ENCODE data around the gene NDFIP2. TPM values are rescaled to one million over a fixed set of nuclear protein-coding genes. Genes with fewer than 3 reads are reported as not detected.

Gene NDFIP2
- total RNA-seq, 1 experiment from 2014 or later: 31.0 TPM

- H4K8ac ChIP-seq (replicated peaks; ENCODE audit: insufficient read length, low read depth, low read length): no peak overlapping the region
- Mint-ChIP-seq H3K27ac (no peak overlapping the region), H3K4me1 (no peaks in the 10 kb centered on the region), H3K27me3 (ENCODE audit: low read depth) (no peaks in the 10 kb centered on the region; the same call in 1 of the 2 replicates), H3K4me3 (no peak overlapping the region), H3K9me3 (no peaks in the 10 kb centered on the region), H3K36me3 (ENCODE audit: insufficient read depth in 1 of 3, low read depth in 3 of 3) (no peaks in the 10 kb centered on the region)
- no peak overlapping the region for H3K27ac ChIP-seq (ENCODE audit: insufficient read length, low read depth, low read length)
- no peaks in the 10 kb centered on the region for H3K23me2 ChIP-seq (ENCODE audit: insufficient read length, low read depth, low read length, poor library complexity, severe bottlenecking)
- no peaks in the 10 kb centered on the region for H3K27me3 ChIP-seq (ENCODE audit: insufficient read depth, low read length)
- H2AK5ac ChIP-seq (ENCODE audit: insufficient read length, low read length): no peak overlapping the region
- no peak overlapping the region for H3K14ac ChIP-seq (ENCODE audit: insufficient read depth, low read length)
- H2BK20ac ChIP-seq (ENCODE audit: low read depth, low read length, poor library complexity, severe bottlenecking): no peak overlapping the region
- no peak overlapping the region for H2BK15ac ChIP-seq (ENCODE audit: low read depth, low read length)
- no peaks in the 10 kb centered on the region for H3K79me2 ChIP-seq (ENCODE audit: insufficient read depth, low read length)
- no peak overlapping the region for H3K18ac ChIP-seq (ENCODE audit: insufficient read length, low read depth, low read length)
- no peaks in the 10 kb centered on the region for H3K9me3 ChIP-seq (ENCODE audit: control insufficient read depth, low read depth, low read length)
- no peak overlapping the region for H3K23ac ChIP-seq (ENCODE audit: insufficient read length, low read depth, low read length)
- no peaks in the 10 kb centered on the region for H4K20me1 ChIP-seq (ENCODE audit: control insufficient read depth, insufficient read depth, insufficient read length)
- no peak overlapping the region for H2BK5ac ChIP-seq (ENCODE audit: insufficient read length, low read length)
- no peak overlapping the region for H3K4ac ChIP-seq (ENCODE audit: low read depth, low read length)
- no peak overlapping the region for H2BK120ac ChIP-seq (ENCODE audit: low read depth, low read length, poor library complexity, severe bottlenecking)
- no peak overlapping the region for H3K4me2 ChIP-seq (ENCODE audit: insufficient read depth, insufficient read length, low read length)
- no peak for TF ChIP-seq CTCF (conservative IDR thresholded peaks at IDR 0.05)
- no peak overlapping the region for H2AFZ ChIP-seq (ENCODE audit: low read length)
- no peaks in the 10 kb centered on the region for H3K79me1 ChIP-seq (ENCODE audit: insufficient read depth, low read depth, low read length, poor library complexity, severe bottlenecking)
- no peak overlapping the region for H3K9ac ChIP-seq (ENCODE audit: extremely low read depth, insufficient read length, low read length)
- no peak overlapping the region for H4K91ac ChIP-seq (ENCODE audit: insufficient read length, low read depth, low read length)
- H3K4me1 ChIP-seq (ENCODE audit: insufficient read depth, low read length): no peaks in the 10 kb centered on the region
- no peak overlapping the region for H3K56ac ChIP-seq (ENCODE audit: insufficient read length, low read depth, low read length)
- no peak overlapping the region for H4K5ac ChIP-seq (ENCODE audit: insufficient read length, low read depth, low read length)
- no peak for DNase-seq
- no CpG with 5 or more reads among the region's 6 CpGs for WGBS (ENCODE audit: extremely low coverage, insufficient read length, low lambda C conversion rate)
- no peak overlapping the region for H3T11ph ChIP-seq (ENCODE audit: low read length)
- H2BK12ac ChIP-seq (ENCODE audit: insufficient read length, low read depth, low read length): no peak overlapping the region
Observed at GRCh38 chr13:79432086-79432485, 48.9 kb upstream of the NDFIP2 start.

Measured in H9 (cell line).